ENCODE data around the gene POU3F3. TPM values are rescaled to one million over a fixed set of nuclear protein-coding genes. Genes with fewer than 3 reads are reported as not detected.
A peak's percentile ranks its signal among the peaks of the same experiment; 100 is the strongest.

The POU3F3 gene
- total RNA-seq, 1 donor from 2014 or later = not detected

- H3K27ac Mint-ChIP-seq = no peak overlapping the region
- peaks cover 3% of the 10 kb centered on the region for H3K9me3 Mint-ChIP-seq
- DNase-seq = no peak
- ChIA-PET POLR2A (no interaction called here), CTCF (no interaction called here)
- peaks cover 67% of the 10 kb centered on the region for H3K27me3 Mint-ChIP-seq
- no peak for ATAC-seq (ENCODE audit: low read depth)
- H3K36me3 Mint-ChIP-seq (ENCODE audit: low read depth) = peaks cover 1% of the 10 kb centered on the region
- intact Hi-C loops (cut with micrococcal nuclease) = loop anchor here (10.0 kb wide), 1 partner anchor 379 kb away; no protein-coding TSS in a partner anchor
- no peak overlapping the region for H3K4me3 Mint-ChIP-seq
- peaks cover 40% of the 10 kb centered on the region for H3K4me1 Mint-ChIP-seq
- TF ChIP-seq CTCF (IDR thresholded peaks at IDR 0.05) = no peak
Observed at GRCh38 chr2:104855221-104856085, 1.5 kb downstream of the POU3F3 start.

- peaks cover 3% of the 10 kb centered on the region for H3K9me3 Mint-ChIP-seq
- POLR2A ChIA-PET = interaction anchor here (0.7 kb wide), 1 partner anchor 8 kb away, joined by 3 read pairs; no protein-coding TSS in a partner anchor
- intact Hi-C loops (cut with micrococcal nuclease) = loop anchor here (10.0 kb wide), 1 partner anchor 378 kb away; no protein-coding TSS in a partner anchor
Observed at GRCh38 chr2:104856086-104856972, 2.4 kb downstream of the POU3F3 start.

GRCh38 chr2:104856973-104857261, 3.0 kb downstream of the POU3F3 start:
- peak overlapping the region; percentile 61 for H3K27ac Mint-ChIP-seq
- peak overlapping the region; percentile 71 for H3K4me3 Mint-ChIP-seq
- peaks cover 63% of the 10 kb centered on the region for H3K27me3 Mint-ChIP-seq
- POLR2A ChIA-PET = no interaction called here
- DNase-seq (no peak), ATAC-seq (ENCODE audit: low read depth) (no peak)
- CTCF ChIA-PET = no interaction called here
- H3K9me3 Mint-ChIP-seq = peaks cover 3% of the 10 kb centered on the region
- peaks cover 1% of the 10 kb centered on the region for H3K36me3 Mint-ChIP-seq (ENCODE audit: low read depth)
- intact Hi-C loops (cut with micrococcal nuclease) = loop anchor here (10.0 kb wide), 1 partner anchor 378 kb away; no protein-coding TSS in a partner anchor
- TF ChIP-seq CTCF (IDR thresholded peaks at IDR 0.05) = no peak
- peaks cover 39% of the 10 kb centered on the region for H3K4me1 Mint-ChIP-seq

More at GRCh38 chr2:104856086-104856972, 2.4 kb downstream of the POU3F3 start:
- H3K4me1 Mint-ChIP-seq = peaks cover 39% of the 10 kb centered on the region
- H3K27ac Mint-ChIP-seq = peak overlapping the region; percentile 46
- peak overlapping the region; percentile 68 for H3K4me3 Mint-ChIP-seq
- no peak for DNase-seq
- CTCF ChIA-PET = no interaction called here
- H3K36me3 Mint-ChIP-seq (ENCODE audit: low read depth) = peaks cover 1% of the 10 kb centered on the region
- TF ChIP-seq CTCF (IDR thresholded peaks at IDR 0.05) = no peak
- no peak for ATAC-seq (ENCODE audit: low read depth)
- peaks cover 62% of the 10 kb centered on the region for H3K27me3 Mint-ChIP-seq

GRCh38 chr2:104857262-104858005, 3.5 kb downstream of the POU3F3 start:
- Mint-ChIP-seq H3K27me3 (peaks cover 64% of the 10 kb centered on the region), H3K4me1 (peaks cover 40% of the 10 kb centered on the region), H3K27ac (peak overlapping the region; percentile 61), H3K4me3 (peak overlapping the region; percentile 71), H3K36me3 (ENCODE audit: low read depth) (peaks cover 1% of the 10 kb centered on the region), H3K9me3 (peaks cover 3% of the 10 kb centered on the region)
- TF ChIP-seq CTCF (IDR thresholded peaks at IDR 0.05) = no peak
- ATAC-seq (ENCODE audit: low read depth) (no peak), DNase-seq (no peak)
- ChIA-PET POLR2A (no interaction called here), CTCF (no interaction called here)
- intact Hi-C loops (cut with micrococcal nuclease) = loop anchor here (10.0 kb wide), 1 partner anchor 377 kb away; no protein-coding TSS in a partner anchor
